SK-N-SH treated with all-trans-retinoic acid at 6 μM for 48 hours (cell line): Measurements from ENCODE around the gene ARL10.

Experiments
- ATAC-seq: fragments of 200-7000 bp; cut with Tn5 transposase; 3 replicates; pipeline ENCODE4 v1.9.1; 2020; ENCODE audit warnings: mild to moderate bottlenecking, moderate library complexity
- ARNTL ChIP-seq: fragments of 450-650 bp; formaldehyde crosslinking; IDR thresholded peaks from 2 replicates; pipeline ENCODE4 v1.5.0; 2020; ENCODE audit warnings: low read depth, mild to moderate bottlenecking, moderate library complexity, borderline replicate concordance
- BACH2 ChIP-seq: fragments of 250-450 bp; sonication (Bioruptor Pico); IDR thresholded peaks from 2 replicates; pipeline ENCODE4 v1.9.0; 2021; ENCODE audit warnings: mild to moderate bottlenecking, borderline replicate concordance
- CSDC2 ChIP-seq: fragments of 250-450 bp; sonication (Bioruptor Pico); IDR thresholded peaks from 2 replicates; pipeline ENCODE4 v1.5.0; 2020; ENCODE audit warnings: mild to moderate bottlenecking, moderate library complexity
- ESRRG ChIP-seq: fragments of 250-450 bp; sonication (Bioruptor Pico); IDR thresholded peaks from 2 replicates; pipeline ENCODE4 v1.6.1; 2021; ENCODE audit warnings: mild to moderate bottlenecking
- GLIS3 ChIP-seq: fragments of 250-450 bp; sonication (Bioruptor Pico); IDR thresholded peaks from 2 replicates; pipeline ENCODE4 v1.5.0; 2020; ENCODE audit warnings: mild to moderate bottlenecking, moderate library complexity
- ISL1 ChIP-seq: fragments of 250-450 bp; sonication (Bioruptor Pico); IDR thresholded peaks from 2 replicates; pipeline ENCODE4 v2.1.2; 2022; ENCODE audit warnings: mild to moderate bottlenecking, moderate library complexity
- OSR1 ChIP-seq: fragments of 250-450 bp; sonication (Bioruptor Pico); IDR thresholded peaks from 2 replicates; pipeline ENCODE4 v1.8.0; 2022; ENCODE audit warnings: moderate library complexity, mild to moderate bottlenecking, inconsistent platforms
- PPARA ChIP-seq: fragments of 250-450 bp; sonication (Bioruptor Pico); IDR thresholded peaks from 2 replicates; pipeline ENCODE4 v1.5.0; 2020; ENCODE audit warnings: mild to moderate bottlenecking, borderline replicate concordance
- RARB ChIP-seq: fragments of 250-450 bp; sonication (Bioruptor Pico); IDR thresholded peaks from 2 replicates; pipeline ENCODE4 v1.8.0; 2021; ENCODE audit warnings: mild to moderate bottlenecking, moderate library complexity
- SNAI2 ChIP-seq: fragments of 250-450 bp; sonication (Bioruptor Pico); IDR thresholded peaks from 2 replicates; pipeline ENCODE4 v1.5.0; 2020; ENCODE audit warnings: mild to moderate bottlenecking, moderate library complexity
- TCF4 ChIP-seq: fragments of 250-450 bp; sonication (Bioruptor Pico); IDR thresholded peaks from 2 replicates; pipeline ENCODE4 v1.8.0; 2021; ENCODE audit warnings: mild to moderate bottlenecking, moderate library complexity, borderline replicate concordance
- TOX ChIP-seq: fragments of 250-450 bp; sonication (Bioruptor Pico); IDR thresholded peaks from 2 replicates; pipeline ENCODE4 v1.8.0; 2021; ENCODE audit warnings: mild to moderate bottlenecking, moderate library complexity, borderline replicate concordance
- ZC3H10 ChIP-seq: fragments of 250-450 bp; sonication (Bioruptor Pico); IDR thresholded peaks from 2 replicates; pipeline ENCODE4 v1.5.1; 2021; ENCODE audit warnings: mild to moderate bottlenecking, moderate library complexity
- ZFP3 ChIP-seq: fragments of 250-450 bp; sonication (Bioruptor Pico); IDR thresholded peaks from 2 replicates; pipeline ENCODE4 v1.5.0; 2020; ENCODE audit warnings: mild to moderate bottlenecking, moderate library complexity
- ZFP30 ChIP-seq: fragments of 450-650 bp; formaldehyde crosslinking; IDR thresholded peaks from 2 replicates; pipeline ENCODE4 v1.5.0; 2022; ENCODE audit warnings: mild to moderate bottlenecking, moderate library complexity
- ZNF565 ChIP-seq: fragments of 450-650 bp; formaldehyde crosslinking; conservative IDR thresholded peaks from 2 replicates; pipeline ENCODE4 v1.5.0; 2020; ENCODE audit warnings: low read depth, mild to moderate bottlenecking, moderate library complexity
- ZNF70 ChIP-seq: fragments of 450-650 bp; formaldehyde crosslinking; IDR thresholded peaks from 2 replicates; pipeline ENCODE4 v1.5.0; 2020; ENCODE audit warnings: mild to moderate bottlenecking, moderate library complexity
- ZNF8 ChIP-seq: fragments of 450-650 bp; formaldehyde crosslinking; IDR thresholded peaks from 2 replicates; pipeline ENCODE4 v1.5.0; 2020; ENCODE audit warnings: mild to moderate bottlenecking, moderate library complexity
- TF ChIP-seq, protein P1 (sequence below): fragments of 250-450 bp; sonication (Bioruptor Pico); IDR thresholded peaks from 2 replicates; pipeline ENCODE4 v1.8.0; 2021; ENCODE audit warnings: low read depth, mild to moderate bottlenecking, moderate library complexity, borderline replicate concordance
- TF ChIP-seq, protein P2 (sequence below): fragments of 250-450 bp; sonication (Bioruptor Pico); IDR thresholded peaks from 2 replicates; pipeline ENCODE4 v1.5.1; 2021; ENCODE audit warnings: mild to moderate bottlenecking, moderate library complexity
- TF ChIP-seq, protein P3 (sequence below): fragments of 250-450 bp; sonication (Bioruptor Pico); IDR thresholded peaks from 2 replicates; pipeline ENCODE4 v1.5.1; 2020; ENCODE audit warnings: low read depth, mild to moderate bottlenecking, moderate library complexity
- TF ChIP-seq, protein P4 (sequence below): fragments of 250-450 bp; sonication (Bioruptor Pico); IDR thresholded peaks from 2 replicates; pipeline ENCODE4 v1.8.0; 2020; ENCODE audit warnings: mild to moderate bottlenecking, moderate library complexity, borderline replicate concordance

ARL10 gene

DNA sequence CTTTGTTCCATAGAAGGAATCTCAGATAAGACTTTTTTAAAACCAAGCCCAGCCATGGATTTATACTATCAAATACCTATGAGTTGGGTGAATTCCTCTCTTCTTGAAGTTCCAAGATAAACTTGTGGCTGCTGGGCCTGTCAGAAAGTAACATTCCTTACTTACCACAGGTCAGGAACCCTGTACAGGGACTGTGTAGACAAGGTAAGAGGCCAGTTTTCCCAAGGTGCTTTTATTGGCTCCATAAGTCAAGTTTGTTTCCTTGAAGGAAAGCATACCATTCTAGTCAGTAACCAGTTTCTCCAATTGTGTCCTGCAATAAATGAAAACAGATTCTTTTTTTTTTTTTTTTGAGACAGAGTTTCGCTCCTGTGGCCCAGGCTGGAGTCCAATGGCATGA lies 59.9 kb downstream of the ARL10 start:
- ATAC-seq, result no peak
- TF ChIP-seq ESRRG (CRISPR knock-in tag) (no peak), PPARA (CRISPR knock-in tag) (no peak)
- TF ChIP-seq, all 23 proteins: peak for 0

DNA sequence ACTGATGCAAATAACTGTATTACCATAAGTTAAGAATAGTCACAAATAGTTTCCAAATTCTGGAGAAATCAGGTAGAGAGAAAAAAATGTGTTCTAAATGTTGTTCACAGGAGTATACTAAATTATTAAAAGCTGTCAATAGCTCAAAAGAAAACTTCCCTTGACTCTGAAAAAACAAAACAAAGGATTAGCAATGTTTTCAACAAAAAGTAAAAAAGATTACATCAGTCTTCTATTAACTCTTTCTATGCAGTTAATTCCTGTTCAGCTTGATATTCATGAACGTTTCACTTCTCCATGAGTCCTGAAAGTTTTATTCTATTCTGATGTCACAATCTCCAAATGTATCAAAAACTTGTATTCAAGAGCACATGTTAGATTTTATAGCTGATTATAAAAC lies 60.5 kb downstream of the ARL10 start:
- no peak for ATAC-seq
- no peak for TF ChIP-seq BACH2 (CRISPR knock-in tag)
- no peak for TF ChIP-seq RARB (CRISPR knock-in tag)
- no peak for TF ChIP-seq CSDC2 (CRISPR knock-in tag)
- TF ChIP-seq ZNF565, result no peak
- TF ChIP-seq ZC3H10, result no peak
- TF ChIP-seq TCF4 (CRISPR knock-in tag), result no peak
- no peak for TF ChIP-seq ZFP3
- TF ChIP-seq OSR1 (CRISPR knock-in tag), result no peak
- TF ChIP-seq, protein P1, sequence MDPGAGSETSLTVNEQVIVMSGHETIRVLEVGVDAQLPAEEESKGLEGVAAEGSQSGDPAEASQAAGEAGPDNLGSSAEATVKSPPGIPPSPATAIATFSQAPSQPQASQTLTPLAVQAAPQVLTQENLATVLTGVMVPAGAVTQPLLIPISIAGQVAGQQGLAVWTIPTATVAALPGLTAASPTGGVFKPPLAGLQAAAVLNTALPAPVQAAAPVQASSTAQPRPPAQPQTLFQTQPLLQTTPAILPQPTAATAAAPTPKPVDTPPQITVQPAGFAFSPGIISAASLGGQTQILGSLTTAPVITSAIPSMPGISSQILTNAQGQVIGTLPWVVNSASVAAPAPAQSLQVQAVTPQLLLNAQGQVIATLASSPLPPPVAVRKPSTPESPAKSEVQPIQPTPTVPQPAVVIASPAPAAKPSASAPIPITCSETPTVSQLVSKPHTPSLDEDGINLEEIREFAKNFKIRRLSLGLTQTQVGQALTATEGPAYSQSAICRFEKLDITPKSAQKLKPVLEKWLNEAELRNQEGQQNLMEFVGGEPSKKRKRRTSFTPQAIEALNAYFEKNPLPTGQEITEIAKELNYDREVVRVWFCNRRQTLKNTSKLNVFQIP (CRISPR knock-in tag), result no peak
- TF ChIP-seq, protein P2, sequence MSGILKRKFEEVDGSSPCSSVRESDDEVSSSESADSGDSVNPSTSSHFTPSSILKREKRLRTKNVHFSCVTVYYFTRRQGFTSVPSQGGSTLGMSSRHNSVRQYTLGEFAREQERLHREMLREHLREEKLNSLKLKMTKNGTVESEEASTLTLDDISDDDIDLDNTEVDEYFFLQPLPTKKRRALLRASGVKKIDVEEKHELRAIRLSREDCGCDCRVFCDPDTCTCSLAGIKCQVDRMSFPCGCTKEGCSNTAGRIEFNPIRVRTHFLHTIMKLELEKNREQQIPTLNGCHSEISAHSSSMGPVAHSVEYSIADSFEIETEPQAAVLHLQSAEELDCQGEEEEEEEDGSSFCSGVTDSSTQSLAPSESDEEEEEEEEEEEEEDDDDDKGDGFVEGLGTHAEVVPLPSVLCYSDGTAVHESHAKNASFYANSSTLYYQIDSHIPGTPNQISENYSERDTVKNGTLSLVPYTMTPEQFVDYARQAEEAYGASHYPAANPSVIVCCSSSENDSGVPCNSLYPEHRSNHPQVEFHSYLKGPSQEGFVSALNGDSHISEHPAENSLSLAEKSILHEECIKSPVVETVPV (CRISPR knock-in tag), result no peak
- no peak for TF ChIP-seq SNAI2 (CRISPR knock-in tag)
- no peak for TF ChIP-seq ISL1 (CRISPR knock-in tag)
- no peak for TF ChIP-seq PPARA (CRISPR knock-in tag)
- TF ChIP-seq ZNF70 (CRISPR knock-in tag), result no peak
- no peak for TF ChIP-seq ARNTL (CRISPR knock-in tag)
- TF ChIP-seq, protein P3, sequence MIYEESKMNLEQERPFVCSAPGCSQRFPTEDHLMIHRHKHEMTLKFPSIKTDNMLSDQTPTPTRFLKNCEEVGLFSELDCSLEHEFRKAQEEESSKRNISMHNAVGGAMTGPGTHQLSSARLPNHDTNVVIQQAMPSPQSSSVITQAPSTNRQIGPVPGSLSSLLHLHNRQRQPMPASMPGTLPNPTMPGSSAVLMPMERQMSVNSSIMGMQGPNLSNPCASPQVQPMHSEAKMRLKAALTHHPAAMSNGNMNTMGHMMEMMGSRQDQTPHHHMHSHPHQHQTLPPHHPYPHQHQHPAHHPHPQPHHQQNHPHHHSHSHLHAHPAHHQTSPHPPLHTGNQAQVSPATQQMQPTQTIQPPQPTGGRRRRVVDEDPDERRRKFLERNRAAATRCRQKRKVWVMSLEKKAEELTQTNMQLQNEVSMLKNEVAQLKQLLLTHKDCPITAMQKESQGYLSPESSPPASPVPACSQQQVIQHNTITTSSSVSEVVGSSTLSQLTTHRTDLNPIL (CRISPR knock-in tag), result no peak
- TF ChIP-seq, protein P4, sequence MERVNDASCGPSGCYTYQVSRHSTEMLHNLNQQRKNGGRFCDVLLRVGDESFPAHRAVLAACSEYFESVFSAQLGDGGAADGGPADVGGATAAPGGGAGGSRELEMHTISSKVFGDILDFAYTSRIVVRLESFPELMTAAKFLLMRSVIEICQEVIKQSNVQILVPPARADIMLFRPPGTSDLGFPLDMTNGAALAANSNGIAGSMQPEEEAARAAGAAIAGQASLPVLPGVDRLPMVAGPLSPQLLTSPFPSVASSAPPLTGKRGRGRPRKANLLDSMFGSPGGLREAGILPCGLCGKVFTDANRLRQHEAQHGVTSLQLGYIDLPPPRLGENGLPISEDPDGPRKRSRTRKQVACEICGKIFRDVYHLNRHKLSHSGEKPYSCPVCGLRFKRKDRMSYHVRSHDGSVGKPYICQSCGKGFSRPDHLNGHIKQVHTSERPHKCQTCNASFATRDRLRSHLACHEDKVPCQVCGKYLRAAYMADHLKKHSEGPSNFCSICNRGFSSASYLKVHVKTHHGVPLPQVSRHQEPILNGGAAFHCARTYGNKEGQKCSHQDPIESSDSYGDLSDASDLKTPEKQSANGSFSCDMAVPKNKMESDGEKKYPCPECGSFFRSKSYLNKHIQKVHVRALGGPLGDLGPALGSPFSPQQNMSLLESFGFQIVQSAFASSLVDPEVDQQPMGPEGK (CRISPR knock-in tag), result no peak
- no peak for TF ChIP-seq ZNF8 (CRISPR knock-in tag)

DNA sequence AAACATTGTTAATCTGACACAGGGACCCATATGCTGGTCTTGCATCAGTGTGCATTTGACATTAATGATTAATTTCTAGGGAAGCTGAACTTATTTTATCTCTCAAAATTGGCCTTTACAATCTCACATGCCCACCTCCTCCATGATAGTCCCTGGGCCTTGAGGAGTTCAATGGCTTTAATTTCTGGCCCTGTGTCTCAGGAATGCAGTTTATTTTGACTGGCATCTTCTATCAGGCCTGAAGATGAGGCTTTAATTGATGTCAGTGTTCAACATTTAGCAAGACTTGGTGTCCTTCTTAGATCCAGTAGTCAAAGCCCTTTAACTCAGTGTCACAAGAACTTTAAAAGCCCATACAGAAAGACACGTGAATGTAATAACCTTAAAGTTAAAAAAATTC lies 61.6 kb downstream of the ARL10 start:
- TF ChIP-seq TCF4 (CRISPR knock-in tag), result no peak
- TF ChIP-seq, protein P4 (CRISPR knock-in tag), result no peak
- no peak for TF ChIP-seq ZC3H10
- TF ChIP-seq, all 23 proteins: peak for 0
- ATAC-seq, result no peak

DNA sequence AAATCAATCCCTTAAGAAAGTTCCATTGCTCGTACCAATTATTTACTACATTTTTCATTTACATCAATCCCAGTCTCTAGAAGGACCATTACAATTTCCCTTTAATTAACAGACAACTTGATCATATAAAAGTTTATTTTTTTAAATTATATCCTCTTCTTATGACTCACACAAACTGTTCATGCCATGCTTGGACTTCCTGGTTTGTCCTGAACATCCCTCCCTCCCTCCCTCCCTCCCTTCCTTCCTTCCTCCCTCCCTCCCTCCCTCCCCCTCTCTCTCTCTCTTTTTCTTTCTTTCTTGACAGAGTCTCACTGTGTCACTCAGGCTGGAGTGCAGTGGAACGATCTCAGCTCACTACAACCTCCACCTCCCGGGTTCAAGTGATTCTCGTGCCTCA lies 62.7 kb downstream of the ARL10 start:
- no peak for ATAC-seq
- no peak for TF ChIP-seq ZNF8 (CRISPR knock-in tag)
- no peak for TF ChIP-seq CSDC2 (CRISPR knock-in tag)
- TF ChIP-seq ZFP30, result no peak
- no peak for TF ChIP-seq ZFP3
- no peak for TF ChIP-seq ZNF70 (CRISPR knock-in tag)
- TF ChIP-seq ESRRG (CRISPR knock-in tag), result no peak
- TF ChIP-seq GLIS3 (CRISPR knock-in tag), result no peak
- no peak for TF ChIP-seq TOX (CRISPR knock-in tag)
- no peak for TF ChIP-seq OSR1 (CRISPR knock-in tag)
- TF ChIP-seq, protein P4 (CRISPR knock-in tag), result no peak
- TF ChIP-seq BACH2 (CRISPR knock-in tag), result no peak
- TF ChIP-seq ARNTL (CRISPR knock-in tag), result no peak
- TF ChIP-seq SNAI2 (CRISPR knock-in tag), result no peak
- TF ChIP-seq, protein P3 (CRISPR knock-in tag), result no peak
- TF ChIP-seq, all 23 proteins: peak for 0
